ENCODE results near the gene TSR3. TPM values are rescaled to one million over a fixed set of nuclear protein-coding genes. Genes with fewer than 3 reads are reported as not detected.
"Not testable (repeated sequence)": the region's sequence is repeated elsewhere in the genome, so short reads cannot be mapped to it uniquely, and the experiment has no call there.

Gene TSR3
- total and polyA plus RNA-seq, 5 donors from 2014 or later: 31.5 to 103 (median 92.2) TPM

DNA sequence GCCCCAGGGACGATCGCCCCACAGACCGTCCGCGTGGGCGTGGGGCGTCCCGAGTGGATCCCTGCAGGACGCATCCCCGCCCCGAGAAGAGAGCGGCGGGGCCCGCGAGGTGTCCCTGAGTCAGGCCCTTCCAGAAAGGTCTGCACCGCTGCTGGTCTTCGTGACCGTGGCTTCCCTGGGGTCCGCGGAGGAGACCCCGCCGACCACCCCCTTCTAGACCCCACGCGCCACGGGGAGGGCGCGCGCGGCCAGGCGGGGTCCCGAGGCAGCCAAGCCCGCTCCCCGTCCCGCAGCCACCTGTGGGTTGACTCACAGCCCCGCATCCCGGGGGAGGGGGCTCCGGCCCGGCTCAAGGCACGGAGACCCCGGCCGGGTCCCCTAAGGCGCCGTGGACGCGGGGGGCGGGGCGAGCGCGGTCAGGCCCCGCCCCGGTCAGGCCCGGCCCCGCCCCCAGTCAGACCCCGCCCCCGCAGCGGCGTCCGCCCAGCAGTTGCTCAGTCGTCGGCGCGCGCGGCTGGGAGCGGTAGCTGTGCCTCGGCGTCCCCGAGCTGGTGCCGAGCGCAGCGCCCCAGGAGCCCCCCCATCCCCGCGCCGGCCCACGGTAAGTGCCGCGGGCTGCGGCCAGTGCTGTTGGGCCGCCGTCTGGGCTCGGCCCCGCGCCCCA lies 18.4 kb downstream of the TSR3 start, which contains the start of gene BAIAP3:
Gene BAIAP3, plus strand, starts transcription at position 497 of the 664 bp plus-strand sequence. CDS start 4,905 bp downstream, outside the sequence.
- H3K36me3 ChIP-seq (ENCODE audit: control insufficient read depth, insufficient read depth, low read length): no peaks in the 10 kb centered on the region
- ATAC-seq (ENCODE audit: low read depth in 2 of 2) (peak; percentile 47 to 58), DNase-seq (peak in 2 of 3 donors; percentile 32 to 46)
- peaks cover 39% of the 10 kb centered on the region for H3K4me1 ChIP-seq (ENCODE audit: control insufficient read depth, insufficient read depth, low read length, poor library complexity, severe bottlenecking)
- H3K4me3 Mint-ChIP-seq: peak within 1 kb of the TSS in 2 of 4 donors; percentile 61 to 63
- H3K9me3 Mint-ChIP-seq: no peaks in the 10 kb centered on the region
- peaks cover 0 to 7% of the 10 kb centered on the region in 2 experiments for H3K9me3 ChIP-seq (ENCODE audit: control insufficient read depth in 2 of 2, low read length in 2 of 2)
- H3K27me3 ChIP-seq (ENCODE audit: control insufficient read depth, insufficient read depth, low read length): no peaks in the 10 kb centered on the region
- H3K4me3 ChIP-seq (ENCODE audit: low read depth, low read length): no peak within 1 kb of the TSS
- H3K27ac Mint-ChIP-seq: peak within 1 kb of the TSS in 1 of 3 donors; percentile 65
- peaks cover 0 to 19% (median 2%) of the 10 kb centered on the region in 4 donors for H3K4me1 Mint-ChIP-seq
- no peak within 1 kb of the TSS for H3K27ac ChIP-seq (ENCODE audit: insufficient read depth, low read length, poor library complexity, severe bottlenecking)
- H3K36me3 Mint-ChIP-seq: no peaks in the 10 kb centered on the region
- H3K27me3 Mint-ChIP-seq: peaks cover 40% of the 10 kb centered on the region

DNA sequence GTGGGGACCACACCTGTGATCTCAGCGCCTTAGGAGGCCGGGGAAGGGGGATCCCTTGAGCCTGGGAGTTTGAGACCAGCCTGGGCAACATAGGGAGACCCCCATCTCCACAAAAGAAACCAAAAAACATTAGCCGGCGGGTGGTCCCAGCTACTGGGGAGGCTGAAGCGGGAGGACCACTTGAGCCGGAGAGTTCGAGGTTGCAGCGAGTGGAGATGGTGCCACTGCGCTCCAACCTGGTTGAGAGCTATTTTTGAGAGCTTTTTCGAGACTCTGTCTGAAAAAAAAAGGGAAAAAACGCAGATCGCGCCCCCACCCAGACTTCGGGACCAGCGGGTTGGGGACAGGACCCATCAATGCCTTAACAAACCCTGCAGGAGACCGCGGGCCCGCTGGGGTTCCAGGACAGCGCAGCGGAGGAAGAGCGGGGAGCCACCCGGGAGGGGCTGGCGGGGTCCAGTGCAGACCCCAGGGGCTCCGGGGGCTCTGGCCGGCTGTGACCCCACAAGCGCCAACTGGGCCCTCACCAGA lies 19.0 kb downstream of the TSR3 start:
- ATAC-seq (ENCODE audit: low read depth in 2 of 2) (no peak), DNase-seq (no peak)
- H3K9me3 ChIP-seq (ENCODE audit: control insufficient read depth in 2 of 2, low read length in 2 of 2): peaks cover 0 to 7% of the 10 kb centered on the region in 2 experiments
- H3K4me1 Mint-ChIP-seq: peaks cover 0 to 19% (median 2%) of the 10 kb centered on the region in 4 donors
- H3K27ac ChIP-seq (ENCODE audit: insufficient read depth, low read length, poor library complexity, severe bottlenecking): no peak overlapping the region
- H3K27me3 ChIP-seq (ENCODE audit: control insufficient read depth, insufficient read depth, low read length): no peaks in the 10 kb centered on the region
- no peaks in the 10 kb centered on the region for H3K36me3 ChIP-seq (ENCODE audit: control insufficient read depth, insufficient read depth, low read length)
- peak overlapping the region in 2 of 4 donors; percentile 61 to 63 for H3K4me3 Mint-ChIP-seq
- peaks cover 40% of the 10 kb centered on the region for H3K27me3 Mint-ChIP-seq
- peak overlapping the region in 1 of 3 donors; percentile 65 for H3K27ac Mint-ChIP-seq
- no peaks in the 10 kb centered on the region for H3K9me3 Mint-ChIP-seq
- H3K36me3 Mint-ChIP-seq: no peaks in the 10 kb centered on the region
- no peak overlapping the region for H3K4me3 ChIP-seq (ENCODE audit: low read depth, low read length)
- H3K4me1 ChIP-seq (ENCODE audit: control insufficient read depth, insufficient read depth, low read length, poor library complexity, severe bottlenecking): peaks cover 36% of the 10 kb centered on the region

DNA sequence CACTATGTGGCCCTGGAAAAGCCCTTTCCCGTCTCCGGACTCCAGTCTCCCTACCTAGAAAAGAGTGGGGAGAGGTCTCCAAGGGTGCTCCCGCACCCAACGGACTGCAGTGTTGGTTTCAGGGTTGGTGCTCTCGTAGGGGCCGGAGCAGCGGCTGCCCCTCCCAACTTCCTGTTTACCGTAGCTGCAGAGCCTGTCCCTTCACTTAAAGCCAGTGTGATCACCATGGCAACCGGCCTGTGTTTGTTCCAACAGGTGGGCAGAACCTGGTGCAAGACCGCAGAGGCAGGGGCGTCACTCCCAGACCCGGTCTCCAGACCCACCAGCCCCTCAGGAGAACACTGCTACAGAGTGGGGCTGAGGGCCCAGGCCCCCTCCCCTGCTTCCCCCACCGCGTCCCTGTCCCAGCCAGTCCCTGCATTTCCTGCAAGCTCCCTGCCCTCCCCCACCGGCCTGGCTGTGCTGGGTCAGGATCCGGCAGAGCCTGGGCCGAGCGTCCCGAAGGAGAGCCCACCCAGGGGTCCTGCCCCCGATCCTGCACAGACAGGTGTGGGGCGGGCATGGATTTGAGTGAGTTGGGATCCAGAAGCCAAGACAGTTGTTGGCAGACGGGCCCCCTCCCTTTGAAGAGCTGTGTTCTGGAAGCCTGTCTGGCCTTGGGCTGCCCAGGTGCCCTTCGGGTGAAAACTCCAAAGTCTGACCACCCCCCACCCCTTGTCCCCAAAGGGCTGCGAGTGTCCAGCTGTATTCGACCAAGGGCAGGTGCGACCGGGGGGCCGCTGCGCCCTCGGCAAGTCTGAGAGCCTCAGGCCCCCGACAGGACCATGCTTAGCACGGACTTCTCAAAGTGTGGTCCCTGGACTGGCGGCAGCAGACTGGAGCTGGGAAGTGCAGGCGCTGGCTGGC lies 19.7 kb downstream of the TSR3 start:
- Histone ChIP-seq H3K4me1 (ENCODE audit: control insufficient read depth, insufficient read depth, low read length, poor library complexity, severe bottlenecking) (peaks cover 36% of the 10 kb centered on the region), H3K36me3 (ENCODE audit: control insufficient read depth, insufficient read depth, low read length) (no peaks in the 10 kb centered on the region), H3K9me3 (ENCODE audit: control insufficient read depth in 2 of 2, low read length in 2 of 2) (peaks cover 0 to 7% of the 10 kb centered on the region in 2 experiments), H3K4me3 (ENCODE audit: low read depth, low read length) (no peak overlapping the region), H3K27me3 (ENCODE audit: control insufficient read depth, insufficient read depth, low read length) (no peaks in the 10 kb centered on the region), H3K27ac (ENCODE audit: insufficient read depth, low read length, poor library complexity, severe bottlenecking) (no peak overlapping the region)
- peak in 1 of 3 donors; percentile 43 for DNase-seq
- peak overlapping the region in 3 of 4 donors; percentile 32 to 63 (median 61) for H3K4me3 Mint-ChIP-seq
- no peaks in the 10 kb centered on the region for H3K9me3 Mint-ChIP-seq
- peak in 1 of 2 donors; percentile 13 for ATAC-seq (ENCODE audit: low read depth in 2 of 2)
- H3K4me1 Mint-ChIP-seq: peaks cover 0 to 19% (median 2%) of the 10 kb centered on the region in 4 donors
- H3K27me3 Mint-ChIP-seq: peaks cover 37% of the 10 kb centered on the region
- H3K27ac Mint-ChIP-seq: no peak overlapping the region
- H3K36me3 Mint-ChIP-seq: no peaks in the 10 kb centered on the region

DNA sequence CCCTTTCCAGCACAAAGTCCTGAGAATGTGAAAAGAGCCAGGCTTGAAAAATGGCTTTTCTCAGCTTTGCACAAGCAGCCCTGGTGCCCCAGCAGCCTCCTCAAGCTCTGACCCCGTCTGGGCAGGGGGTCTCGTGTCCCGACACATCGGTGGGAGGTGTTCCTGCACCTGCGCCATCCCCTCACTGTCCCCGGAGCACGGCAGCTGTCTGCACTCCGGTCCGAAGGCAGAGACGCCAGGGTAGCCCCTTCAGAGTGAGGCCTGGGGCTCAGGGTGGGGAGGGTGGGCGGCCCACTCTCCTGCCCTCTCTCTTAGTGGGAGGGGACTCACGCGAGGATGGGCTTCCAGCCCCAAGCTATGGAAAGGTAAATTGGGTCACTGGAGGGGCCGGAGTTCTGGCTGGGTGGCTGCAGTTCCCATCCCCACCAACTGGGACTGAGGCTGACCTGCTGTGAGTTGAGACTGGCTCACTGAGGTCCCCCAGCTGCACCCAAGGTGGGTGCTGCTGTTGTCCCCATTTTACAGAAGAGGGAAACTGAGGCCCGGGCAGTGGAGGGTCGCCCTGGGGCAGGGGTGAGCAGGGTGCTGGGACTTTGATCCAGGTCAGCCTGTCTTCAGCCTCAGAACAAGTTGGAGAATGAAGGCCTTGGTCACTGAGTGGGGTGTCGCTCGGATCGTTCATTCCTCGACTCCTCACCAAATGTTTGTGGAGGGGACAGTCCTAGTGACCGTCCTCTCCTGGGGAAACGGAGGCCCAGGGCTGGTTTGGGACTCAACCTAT lies 20.6 kb downstream of the TSR3 start:
- H3K27me3 Mint-ChIP-seq: peaks cover 29% of the 10 kb centered on the region
- H3K4me3 Mint-ChIP-seq: peak overlapping the region in 1 of 4 donors; percentile 53
- no peak overlapping the region for H3K4me3 ChIP-seq (ENCODE audit: low read depth, low read length)
- H3K9me3 ChIP-seq (ENCODE audit: control insufficient read depth in 2 of 2, low read length in 2 of 2): peaks cover 0 to 7% of the 10 kb centered on the region in 2 experiments
- H3K4me1 ChIP-seq (ENCODE audit: control insufficient read depth, insufficient read depth, low read length, poor library complexity, severe bottlenecking): peaks cover 36% of the 10 kb centered on the region
- no peaks in the 10 kb centered on the region for H3K27me3 ChIP-seq (ENCODE audit: control insufficient read depth, insufficient read depth, low read length)
- no peak for ATAC-seq (ENCODE audit: low read depth in 2 of 2)
- peaks cover 0 to 19% (median 2%) of the 10 kb centered on the region in 4 donors for H3K4me1 Mint-ChIP-seq
- no peak overlapping the region for H3K27ac Mint-ChIP-seq
- DNase-seq: no peak
- H3K9me3 Mint-ChIP-seq: no peaks in the 10 kb centered on the region
- no peaks in the 10 kb centered on the region for H3K36me3 ChIP-seq (ENCODE audit: control insufficient read depth, insufficient read depth, low read length)
- no peak overlapping the region for H3K27ac ChIP-seq (ENCODE audit: insufficient read depth, low read length, poor library complexity, severe bottlenecking)
- peaks cover 4% of the 10 kb centered on the region for H3K36me3 Mint-ChIP-seq

DNA sequence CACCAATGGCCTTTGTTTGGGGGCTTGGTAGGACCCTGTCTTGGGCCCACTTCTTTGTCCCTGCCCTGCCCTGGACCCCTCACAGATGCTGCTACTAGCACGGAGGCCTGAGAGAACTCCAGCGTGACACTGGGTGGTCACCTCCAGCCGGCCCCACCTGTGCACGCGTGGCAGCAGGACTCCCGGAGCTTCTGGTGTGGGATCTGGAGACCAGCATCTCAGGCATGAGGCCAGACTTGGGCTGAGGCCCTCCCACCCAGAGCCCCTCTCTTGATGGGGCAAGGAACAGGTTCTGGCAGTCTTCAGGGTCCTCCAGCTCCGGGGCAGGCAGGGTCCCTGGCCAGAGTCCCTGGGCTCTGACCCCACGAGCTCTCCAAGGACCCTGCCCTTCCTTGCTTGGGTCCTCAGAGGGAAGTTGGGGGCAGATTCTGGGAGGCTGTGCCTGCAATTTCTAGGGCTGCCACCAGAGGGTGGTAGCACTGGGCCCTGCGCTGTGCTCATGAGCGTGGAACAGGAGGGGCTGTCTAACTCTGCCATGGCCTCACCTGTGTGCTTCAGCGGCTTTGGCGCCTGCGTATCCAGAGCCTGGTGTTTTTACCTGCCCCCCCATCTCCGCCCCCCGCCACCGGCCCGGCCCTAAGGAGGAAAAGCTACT lies 21.3 kb downstream of the TSR3 start:
- ATAC-seq (ENCODE audit: low read depth in 2 of 2) (no peak), DNase-seq (peak in 1 of 3 donors; percentile 28)
- Histone ChIP-seq H3K27me3 (ENCODE audit: control insufficient read depth, insufficient read depth, low read length) (no peaks in the 10 kb centered on the region), H3K9me3 (ENCODE audit: control insufficient read depth in 2 of 2, low read length in 2 of 2) (peaks cover 0 to 7% of the 10 kb centered on the region in 2 experiments), H3K27ac (ENCODE audit: insufficient read depth, low read length, poor library complexity, severe bottlenecking) (no peak overlapping the region), H3K4me1 (ENCODE audit: control insufficient read depth, insufficient read depth, low read length, poor library complexity, severe bottlenecking) (peaks cover 36% of the 10 kb centered on the region), H3K36me3 (ENCODE audit: control insufficient read depth, insufficient read depth, low read length) (peaks cover 1% of the 10 kb centered on the region), H3K4me3 (ENCODE audit: low read depth, low read length) (no peak overlapping the region)
- Mint-ChIP-seq H3K9me3 (no peaks in the 10 kb centered on the region), H3K4me1 (peaks cover 0 to 17% (median 2%) of the 10 kb centered on the region in 4 donors), H3K36me3 (peaks cover 4% of the 10 kb centered on the region), H3K27me3 (peaks cover 25% of the 10 kb centered on the region), H3K27ac (no peak overlapping the region), H3K4me3 (no peak overlapping the region)

DNA sequence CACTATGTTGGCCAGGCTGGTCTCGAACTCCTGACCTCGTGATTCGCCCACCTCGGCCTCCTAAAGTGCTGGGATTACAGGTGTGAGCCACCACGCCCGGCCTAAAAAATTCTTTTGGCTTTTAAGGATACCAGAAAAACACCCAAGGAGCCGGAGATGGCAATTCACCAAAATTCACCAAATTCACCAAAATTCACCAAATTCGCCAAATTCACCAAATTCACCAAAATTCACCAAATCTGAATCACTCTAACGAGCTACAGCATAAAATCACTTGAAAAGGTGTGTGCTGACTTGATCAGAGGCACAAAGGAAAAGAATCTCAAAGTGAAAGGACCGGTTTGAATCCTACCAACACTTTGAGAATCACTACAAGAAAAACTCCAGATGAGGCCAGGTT lies 22.7 kb downstream of the TSR3 start:
- H3K4me3 Mint-ChIP-seq; H3K9me3 Mint-ChIP-seq; H3K9me3 ChIP-seq (ENCODE audit: control insufficient read depth in 2 of 2, low read length in 2 of 2); H3K36me3 Mint-ChIP-seq; H3K27ac ChIP-seq (ENCODE audit: insufficient read depth, low read length, poor library complexity, severe bottlenecking); H3K4me3 ChIP-seq (ENCODE audit: low read depth, low read length); DNase-seq; ATAC-seq (ENCODE audit: low read depth in 2 of 2); H3K27ac Mint-ChIP-seq; H3K27me3 ChIP-seq (ENCODE audit: control insufficient read depth, insufficient read depth, low read length): not testable (repeated sequence)
- Mint-ChIP-seq H3K27me3 (peaks cover 14% of the 10 kb centered on the region), H3K4me1 (peaks cover 0 to 17% (median 2%) of the 10 kb centered on the region in 4 donors)
- Histone ChIP-seq H3K36me3 (ENCODE audit: control insufficient read depth, insufficient read depth, low read length) (peaks cover 16% of the 10 kb centered on the region), H3K4me1 (ENCODE audit: control insufficient read depth, insufficient read depth, low read length, poor library complexity, severe bottlenecking) (peaks cover 30% of the 10 kb centered on the region)
